Activated CD4-positive, alpha-beta T cell treated with anti-CD3 and anti-CD28 coated beads, Interleukin-10, Interleukin-2, amounts not matched to agents 100 ng/mL and 50 ng/mL, durations not matched to agents 16 hours and 8 hours (primary cell): ENCODE data around the gene P4HB.
"Not testable (repeated sequence)": the region's sequence is repeated elsewhere in the genome, so short reads cannot be mapped to it uniquely, and the experiment has no call there.

Experiments
- DNase-seq: peaks from one replicate; pipeline ENCODE4 v3.0.0-alpha.2; 2020

Gene P4HB

DNA sequence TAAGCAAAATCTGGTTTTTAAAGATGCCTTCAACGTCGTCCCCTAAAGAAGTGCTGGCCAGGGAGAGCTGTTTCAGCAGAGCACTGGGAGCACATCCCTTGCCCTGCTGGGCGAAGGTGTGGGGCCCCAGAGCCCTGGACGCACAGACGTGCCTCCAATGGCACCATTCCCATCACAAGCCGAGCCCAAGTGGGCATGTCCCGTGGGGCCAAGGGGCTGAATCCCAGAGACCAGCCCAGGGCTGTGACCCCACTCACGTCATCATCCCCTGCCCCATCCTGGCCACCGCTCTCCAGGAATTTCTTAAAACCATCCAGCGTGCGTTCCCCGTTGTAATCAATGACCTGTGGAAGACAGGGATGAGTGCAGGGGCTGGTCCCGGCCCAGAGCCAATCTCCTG is 15.4 kb downstream of the P4HB start:
- no peak for DNase-seq

DNA sequence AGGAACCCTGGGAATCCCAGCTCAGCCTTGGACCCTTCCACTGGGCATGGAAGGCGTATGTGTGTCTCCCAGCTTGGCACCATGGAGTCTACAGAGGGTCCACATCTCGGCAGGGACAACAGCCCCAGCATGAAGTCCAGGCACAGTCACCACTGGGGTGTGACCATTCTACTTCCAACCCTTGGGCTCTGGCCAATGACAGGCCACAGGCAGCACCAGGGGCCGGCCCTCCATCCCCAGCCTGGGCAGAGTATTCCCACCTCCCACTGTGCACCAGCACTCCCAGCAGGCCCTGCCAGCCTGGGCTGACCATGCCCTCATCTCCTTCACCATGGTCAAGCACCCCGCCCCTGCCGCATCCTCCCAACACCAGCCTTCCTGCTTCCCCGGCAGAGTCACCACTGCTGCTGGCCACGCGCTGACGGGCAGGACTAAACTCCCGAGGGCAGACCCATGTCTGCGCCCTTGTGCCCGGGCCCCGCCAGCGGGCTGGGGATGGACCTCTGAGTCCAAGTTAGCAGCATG is 15.9 kb downstream of the P4HB start:
- no peak for DNase-seq

DNA sequence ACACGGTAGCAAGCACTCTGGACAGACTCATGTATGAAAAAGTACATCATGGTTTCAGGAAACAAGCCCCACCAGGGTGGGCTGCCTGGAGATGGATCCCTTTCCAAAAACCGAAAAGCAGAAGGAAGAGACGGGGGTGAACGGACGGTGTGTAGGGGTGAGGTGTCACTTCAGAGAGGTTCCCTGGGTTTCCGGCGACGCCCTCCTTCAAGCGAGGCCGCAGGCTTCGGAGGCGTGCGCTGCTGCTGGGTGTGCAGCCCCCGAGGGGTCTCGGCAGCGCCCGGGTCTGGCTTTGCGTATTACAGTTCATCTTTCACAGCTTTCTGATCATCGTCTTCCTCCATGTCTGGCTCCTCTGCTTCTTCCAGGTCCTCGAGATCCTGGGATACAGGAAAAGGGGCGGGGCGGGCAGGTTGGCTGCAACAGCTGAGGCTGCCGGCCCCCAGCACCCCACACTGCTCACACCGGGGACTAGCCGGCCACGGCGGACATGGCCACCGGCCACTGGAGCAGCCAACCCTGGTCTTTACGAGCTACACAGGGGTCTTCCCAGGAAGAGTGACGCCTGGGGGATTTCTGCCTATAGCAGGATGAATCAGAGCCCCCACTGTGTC is 16.5 kb downstream of the P4HB start:
- DNase-seq = no peak

- no peak for DNase-seq
Measured at GRCh38 chr17:81842725-81843504, 17.4 kb downstream of the P4HB start.

GRCh38 chr17:81842378-81842724 is 18.0 kb downstream of the P4HB start:
- DNase-seq = no peak

DNA sequence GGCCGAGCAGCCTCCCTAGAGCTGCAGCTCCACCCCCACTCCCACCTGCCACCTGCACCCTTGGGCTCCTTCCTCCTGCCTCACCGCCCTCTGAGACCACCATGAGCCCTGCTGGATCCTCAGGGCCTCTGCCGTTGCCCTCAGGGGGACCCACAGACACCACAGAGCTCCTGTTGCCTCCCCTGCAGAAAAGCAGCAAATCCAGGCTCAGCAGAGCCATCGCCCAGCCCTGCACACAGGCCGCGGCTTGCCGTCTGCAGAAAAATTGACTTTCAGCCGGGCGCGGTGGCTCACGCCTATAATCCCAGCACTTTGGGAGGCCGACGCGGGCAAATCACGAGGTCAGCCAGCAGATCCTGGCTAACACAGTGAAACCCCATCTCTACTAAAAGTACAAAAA is 18.5 kb downstream of the P4HB start:
- no peak for DNase-seq

- no peak for DNase-seq
Measured at GRCh38 chr17:81840826-81841778, 19.2 kb downstream of the P4HB start.

DNA sequence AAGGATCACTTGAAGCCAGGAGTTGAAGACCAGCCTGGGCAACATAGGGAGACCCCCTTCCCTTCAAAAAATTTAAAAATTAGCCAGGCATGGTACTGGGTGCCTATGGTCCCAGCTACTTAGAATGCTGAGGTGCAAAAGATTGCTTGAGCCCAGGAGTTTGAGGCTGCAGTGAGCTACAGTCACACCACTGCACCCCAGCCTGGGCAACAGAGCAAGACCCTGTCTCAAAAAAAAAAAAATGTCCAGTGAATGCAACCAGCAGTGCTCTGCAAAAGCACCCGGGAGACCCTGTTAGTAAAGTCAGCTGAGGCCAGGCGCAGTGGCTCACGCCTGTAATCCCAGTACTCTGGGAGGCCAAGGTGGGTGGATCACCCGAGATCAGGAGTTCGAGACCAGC is 20.3 kb downstream of the P4HB start:
- DNase-seq = not testable (repeated sequence)

GRCh38 chr17:81839301-81839700 is 21.0 kb downstream of the P4HB start:
- DNase-seq = no peak

DNA sequence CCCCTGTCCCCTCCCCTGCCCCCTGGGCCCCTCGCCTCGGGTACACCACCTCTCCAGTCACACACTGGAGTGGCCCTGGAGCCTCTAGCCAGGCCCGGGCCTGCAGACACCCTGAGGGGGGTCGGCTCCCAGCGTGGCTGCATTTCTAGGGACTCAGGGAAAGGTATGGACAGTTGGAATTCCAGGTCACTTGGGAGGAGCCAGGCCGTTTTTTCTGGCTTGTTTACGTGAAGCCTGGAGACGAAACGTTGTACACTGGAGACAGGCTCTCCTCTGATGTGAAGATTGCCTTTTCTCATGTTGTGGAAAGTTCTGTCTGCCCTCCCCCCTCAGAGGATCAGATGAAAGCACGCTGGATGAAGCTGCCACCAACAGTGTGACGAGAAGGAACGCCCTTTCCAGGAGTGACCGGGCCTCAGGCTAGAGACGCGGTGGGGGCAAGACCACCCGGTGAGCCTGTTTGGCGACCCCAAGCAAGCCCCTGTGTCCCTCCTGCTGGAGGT is 21.5 kb downstream of the P4HB start:
- no peak for DNase-seq

GRCh38 chr17:81837641-81838040 is 22.7 kb downstream of the P4HB start:
- DNase-seq = no peak

- DNase-seq = no peak
Measured at GRCh38 chr17:81834831-81835267, 25.5 kb downstream of the P4HB start, which contains the start of gene PPP1R27. TSS of gene PPP1R27 (minus strand) at chr17:81835050. CDS start at chr17:81834953, 97 bp downstream.

- DNase-seq = no peak
Measured at GRCh38 chr17:81833921-81834830, 26.2 kb downstream of the P4HB start.

- peak; percentile 98 for DNase-seq
Measured at GRCh38 chr17:81833160-81833920, 27.0 kb downstream of the P4HB start, which contains the start of gene MCRIP1. TSS of gene MCRIP1 (minus strand) at chr17:81833291. CDS start at chr17:81824506, 8,785 bp downstream.

DNA sequence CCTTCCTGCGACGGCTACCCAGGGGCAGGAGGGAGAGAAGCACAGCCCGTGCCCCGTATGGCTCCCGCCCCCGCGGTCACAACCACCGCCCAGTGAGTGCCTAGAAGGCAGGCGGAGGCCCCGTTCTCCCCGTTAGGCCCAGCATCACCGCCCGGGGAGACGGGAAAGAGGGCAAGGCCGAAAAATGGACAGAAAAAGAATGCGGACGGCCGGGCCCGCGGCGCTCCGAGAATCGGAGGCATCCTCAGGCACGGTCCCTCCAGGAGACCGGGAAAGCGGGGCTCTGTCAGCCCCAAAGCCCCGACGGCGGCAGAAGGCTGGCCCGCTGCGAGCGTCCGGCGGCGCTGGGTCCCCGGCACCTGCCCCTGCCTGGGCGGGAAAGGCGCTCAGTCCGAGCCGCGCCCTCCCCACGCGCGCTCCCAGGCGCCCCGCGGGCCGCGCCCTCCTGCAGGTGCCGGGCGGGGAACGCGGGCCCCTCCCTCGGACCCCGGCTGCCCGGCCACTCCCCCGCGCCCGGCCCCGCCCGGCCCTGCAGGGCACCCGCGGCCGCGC is 27.7 kb downstream of the P4HB start:
- peak; percentile 37 for DNase-seq

- DNase-seq = peak; percentile 55
Measured at GRCh38 chr17:81831957-81832607, 28.3 kb downstream of the P4HB start.

GRCh38 chr17:81831563-81831956 is 28.8 kb downstream of the P4HB start:
- peak; percentile 33 for DNase-seq

DNA sequence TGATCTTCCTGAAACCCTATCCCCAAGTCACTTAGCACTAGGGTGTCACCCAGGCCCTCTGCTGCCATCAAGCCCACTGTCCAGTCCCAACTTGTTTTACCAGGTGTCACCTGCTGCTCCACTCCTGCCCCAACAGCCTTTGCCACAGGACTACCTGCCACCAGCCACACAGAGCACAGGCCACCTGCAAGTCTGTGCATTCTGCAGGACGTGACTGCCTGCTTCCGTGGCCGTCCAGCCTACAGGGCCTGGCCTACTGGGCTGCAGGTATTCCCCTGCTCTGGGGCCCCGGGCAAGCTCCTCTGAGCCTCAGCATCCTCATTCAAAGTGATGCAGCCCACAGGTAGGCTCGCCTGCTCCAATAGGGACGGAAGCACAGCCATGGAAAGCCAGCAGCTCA is 30.5 kb downstream of the P4HB start:
- no peak for DNase-seq

- DNase-seq = no peak
Measured at GRCh38 chr17:81828656-81829055, 31.7 kb downstream of the P4HB start.

DNA sequence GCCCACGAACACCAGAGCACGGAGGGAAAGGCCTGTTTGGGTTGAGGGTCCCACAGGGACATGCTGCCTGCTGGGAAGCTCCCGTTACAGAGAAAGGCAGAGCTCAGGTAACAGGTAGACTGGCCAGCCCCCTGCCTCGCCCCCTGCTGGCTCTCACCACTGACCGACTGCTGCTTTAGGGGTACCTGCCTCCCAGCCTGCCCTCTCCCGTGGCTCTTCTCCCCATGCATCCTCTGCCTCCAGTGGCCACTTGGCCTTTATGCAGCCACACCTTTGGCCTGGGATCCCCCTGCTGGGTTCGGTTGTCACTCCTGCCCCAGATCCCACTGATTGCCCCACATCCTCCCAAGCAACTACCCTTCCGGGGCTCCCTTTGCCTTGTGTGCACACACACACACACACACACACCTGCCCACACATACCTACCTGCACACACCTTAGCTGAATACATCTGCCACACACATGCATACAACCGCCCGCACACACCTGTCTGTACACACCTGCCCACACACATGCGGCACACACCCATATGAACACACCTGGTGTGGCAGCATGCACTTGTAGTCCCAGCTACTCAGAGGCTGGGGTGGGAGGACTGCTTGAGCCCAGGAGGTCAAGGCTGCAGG is 34.4 kb downstream of the P4HB start:
- DNase-seq = no peak
